PFSK-1 (cell line): ENCODE measurements around the gene DNAH12.

Experiments
- FOXP2 ChIP-seq: optimal IDR thresholded peaks from 2 replicates; pipeline ENCODE3; 2011; ENCODE audit warnings: borderline replicate concordance, control low read depth, inconsistent platforms; ENCODE audit not compliant: insufficient read depth; ENCODE audit errors: extremely low read length, extremely low read depth
- POLR2AphosphoS5 ChIP-seq: IDR thresholded peaks from 2 replicates; pipeline ENCODE4 v1.6.1; 2012; ENCODE audit warnings: low read depth, mild to moderate bottlenecking, control low read depth, low read length, moderate library complexity
- SIN3A ChIP-seq: IDR thresholded peaks from 2 replicates; pipeline ENCODE4 v1.6.1; 2012; ENCODE audit warnings: mild to moderate bottlenecking, low read length, moderate library complexity, borderline replicate concordance; ENCODE audit not compliant: insufficient read depth
- TAF1 ChIP-seq: IDR thresholded peaks from 2 replicates; pipeline ENCODE4 v1.6.1; 2012; ENCODE audit warnings: low read length, control low read depth, borderline replicate concordance; ENCODE audit not compliant: insufficient read depth
- TF ChIP-seq, protein P1 (sequence below), 2 experiments: IDR thresholded peaks; 2 replicates each; pipeline versions ENCODE4 v1.6.1 to v1.8.0; 2011 to 2012; ENCODE audit warnings: low read depth in 2 of 2, low read length in 2 of 2, control low read depth in 1 of 2, inconsistent platforms in 1 of 2, mild to moderate bottlenecking in 1 of 2, moderate library complexity in 1 of 2; ENCODE audit not compliant: insufficient read depth in 1 of 2

The DNAH12 gene

GRCh38 chr3:57545636-57546268 lies 1.6 kb upstream of the DNAH12 start:
- TF ChIP-seq, protein P1, sequence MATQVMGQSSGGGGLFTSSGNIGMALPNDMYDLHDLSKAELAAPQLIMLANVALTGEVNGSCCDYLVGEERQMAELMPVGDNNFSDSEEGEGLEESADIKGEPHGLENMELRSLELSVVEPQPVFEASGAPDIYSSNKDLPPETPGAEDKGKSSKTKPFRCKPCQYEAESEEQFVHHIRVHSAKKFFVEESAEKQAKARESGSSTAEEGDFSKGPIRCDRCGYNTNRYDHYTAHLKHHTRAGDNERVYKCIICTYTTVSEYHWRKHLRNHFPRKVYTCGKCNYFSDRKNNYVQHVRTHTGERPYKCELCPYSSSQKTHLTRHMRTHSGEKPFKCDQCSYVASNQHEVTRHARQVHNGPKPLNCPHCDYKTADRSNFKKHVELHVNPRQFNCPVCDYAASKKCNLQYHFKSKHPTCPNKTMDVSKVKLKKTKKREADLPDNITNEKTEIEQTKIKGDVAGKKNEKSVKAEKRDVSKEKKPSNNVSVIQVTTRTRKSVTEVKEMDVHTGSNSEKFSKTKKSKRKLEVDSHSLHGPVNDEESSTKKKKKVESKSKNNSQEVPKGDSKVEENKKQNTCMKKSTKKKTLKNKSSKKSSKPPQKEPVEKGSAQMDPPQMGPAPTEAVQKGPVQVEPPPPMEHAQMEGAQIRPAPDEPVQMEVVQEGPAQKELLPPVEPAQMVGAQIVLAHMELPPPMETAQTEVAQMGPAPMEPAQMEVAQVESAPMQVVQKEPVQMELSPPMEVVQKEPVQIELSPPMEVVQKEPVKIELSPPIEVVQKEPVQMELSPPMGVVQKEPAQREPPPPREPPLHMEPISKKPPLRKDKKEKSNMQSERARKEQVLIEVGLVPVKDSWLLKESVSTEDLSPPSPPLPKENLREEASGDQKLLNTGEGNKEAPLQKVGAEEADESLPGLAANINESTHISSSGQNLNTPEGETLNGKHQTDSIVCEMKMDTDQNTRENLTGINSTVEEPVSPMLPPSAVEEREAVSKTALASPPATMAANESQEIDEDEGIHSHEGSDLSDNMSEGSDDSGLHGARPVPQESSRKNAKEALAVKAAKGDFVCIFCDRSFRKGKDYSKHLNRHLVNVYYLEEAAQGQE (IDR thresholded peaks at IDR 0.05; ENCODE audit: insufficient read depth in 1 of 2, low read depth in 2 of 2, low read length in 2 of 2): no peak
- TF ChIP-seq POLR2AphosphoS5 (no peak), TAF1 (no peak), FOXP2 (no peak), SIN3A (no peak)

DNA sequence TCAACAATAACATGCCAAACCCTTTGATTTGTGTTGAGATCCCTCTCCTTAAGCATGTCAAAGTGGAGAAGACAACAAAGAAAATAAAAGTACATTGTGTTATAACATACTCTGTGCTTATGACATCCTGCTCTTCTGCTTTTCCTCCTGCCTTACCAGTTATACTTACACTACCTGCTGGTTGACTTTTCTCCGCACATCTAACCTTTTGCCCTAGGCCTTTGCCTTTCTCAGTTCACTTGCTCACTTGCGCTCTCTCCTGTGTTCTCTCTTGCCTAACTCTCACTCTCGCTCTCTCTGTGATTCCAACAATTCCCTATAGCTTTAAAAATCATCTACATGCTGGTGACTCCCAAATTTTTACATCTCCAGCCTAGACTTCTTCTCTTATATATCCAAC lies 5.7 kb downstream of the DNAH12 start:
- TF ChIP-seq POLR2AphosphoS5 (no peak), FOXP2 (no peak), TAF1 (no peak), SIN3A (no peak)
- TF ChIP-seq, protein P1 (IDR thresholded peaks at IDR 0.05; ENCODE audit: insufficient read depth in 1 of 2, low read depth in 2 of 2, low read length in 2 of 2): no peak

GRCh38 chr3:57530071-57530608 lies 14.0 kb downstream of the DNAH12 start:
- TF ChIP-seq TAF1: no peak
- no peak for TF ChIP-seq POLR2AphosphoS5
- no peak for TF ChIP-seq FOXP2

DNA sequence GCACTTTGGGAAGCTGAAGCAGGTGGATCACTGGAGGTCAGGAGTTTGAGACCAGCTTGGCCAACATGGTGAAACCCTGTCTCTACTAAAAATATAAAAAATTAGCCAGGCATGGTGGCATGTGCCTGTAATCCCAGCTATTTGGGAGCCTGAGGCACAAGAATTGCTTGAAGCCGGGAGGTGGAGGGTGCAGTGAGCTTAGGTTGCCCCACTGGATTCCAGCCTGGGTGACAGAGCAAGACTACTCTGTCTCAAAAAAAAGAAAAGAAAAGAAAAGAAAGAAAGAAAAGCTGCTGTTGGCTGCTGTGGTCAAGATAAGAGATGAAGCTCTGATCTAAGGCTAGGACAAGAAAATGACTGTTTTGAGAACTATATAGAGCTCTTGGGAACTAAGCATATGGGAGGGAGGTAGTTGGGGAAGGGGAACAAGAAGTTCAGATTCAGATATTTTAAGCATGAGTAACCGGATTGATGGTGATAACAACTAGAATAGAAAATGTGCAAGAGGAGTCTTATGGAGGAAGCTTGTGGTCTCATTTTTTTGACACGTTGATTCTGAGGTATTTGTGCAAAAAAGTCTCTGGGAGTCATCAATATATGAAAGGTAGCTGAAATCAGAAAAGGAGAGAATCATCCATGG lies 25.7 kb downstream of the DNAH12 start:
- TF ChIP-seq SIN3A (no peak), POLR2AphosphoS5 (no peak)

DNA sequence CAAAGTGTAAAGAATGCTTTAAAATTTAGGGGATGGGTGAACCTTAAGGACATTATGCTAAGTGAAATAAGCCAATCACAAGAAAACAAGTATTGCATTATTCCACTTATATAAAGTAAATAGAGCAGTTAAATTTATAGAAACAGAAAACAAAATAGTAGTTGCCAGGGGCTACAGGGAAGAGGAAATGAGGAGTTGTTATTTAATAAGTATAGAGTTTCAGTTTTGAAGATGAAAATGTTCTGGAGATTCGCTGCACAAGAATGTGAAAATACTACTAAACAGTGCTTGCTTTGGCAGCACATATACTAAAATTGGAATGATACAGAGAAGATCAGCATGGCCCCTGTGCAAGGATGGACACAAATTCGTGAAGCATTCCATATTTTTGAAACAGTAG lies 32.0 kb downstream of the DNAH12 start:
- TF ChIP-seq SIN3A (no peak), FOXP2 (no peak), POLR2AphosphoS5 (no peak), TAF1 (no peak)
- TF ChIP-seq, protein P1 (IDR thresholded peaks at IDR 0.05; ENCODE audit: insufficient read depth in 1 of 2, low read depth in 2 of 2, low read length in 2 of 2): no peak

DNA sequence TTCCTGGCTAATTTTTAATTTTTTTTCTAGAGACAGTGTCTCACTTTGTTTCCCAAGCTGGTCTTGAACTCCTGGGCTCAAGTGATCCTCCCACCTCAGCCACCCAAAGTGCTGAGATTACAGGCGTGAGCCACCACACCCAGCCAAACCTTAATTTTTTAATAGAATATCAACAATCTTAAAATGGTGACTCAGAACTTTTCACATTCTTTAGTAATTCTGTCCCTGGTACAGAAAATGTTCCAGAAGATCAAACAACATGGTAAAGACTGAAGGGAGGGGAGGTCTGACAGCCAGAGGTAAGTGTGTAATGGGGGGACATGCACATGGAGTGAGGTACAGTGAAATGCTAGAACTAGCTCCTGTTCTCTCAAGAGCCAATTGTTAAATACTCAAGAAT lies 38.2 kb downstream of the DNAH12 start:
- no peak for TF ChIP-seq TAF1
- no peak for TF ChIP-seq POLR2AphosphoS5
- no peak for TF ChIP-seq FOXP2
- TF ChIP-seq, protein P1 (IDR thresholded peaks at IDR 0.05; ENCODE audit: insufficient read depth in 1 of 2, low read depth in 2 of 2, low read length in 2 of 2): no peak
- TF ChIP-seq SIN3A: no peak
